22Rv1 (cell line): Measurements from ENCODE around the gene CDH12.

ENCODE experiments used
- ZFX ChIP-seq: fragments of 450-650 bp; IDR thresholded peaks from 2 replicates; pipeline ENCODE4 v1.6.1; 2017; ENCODE audit warnings: antibody characterized with exemption, borderline replicate concordance
- TF ChIP-seq, protein P1 (sequence below): fragments of 450-650 bp; IDR thresholded peaks from 2 replicates; pipeline ENCODE4 v1.5.1; 2017; ENCODE audit warnings: mild to moderate bottlenecking

DNA sequence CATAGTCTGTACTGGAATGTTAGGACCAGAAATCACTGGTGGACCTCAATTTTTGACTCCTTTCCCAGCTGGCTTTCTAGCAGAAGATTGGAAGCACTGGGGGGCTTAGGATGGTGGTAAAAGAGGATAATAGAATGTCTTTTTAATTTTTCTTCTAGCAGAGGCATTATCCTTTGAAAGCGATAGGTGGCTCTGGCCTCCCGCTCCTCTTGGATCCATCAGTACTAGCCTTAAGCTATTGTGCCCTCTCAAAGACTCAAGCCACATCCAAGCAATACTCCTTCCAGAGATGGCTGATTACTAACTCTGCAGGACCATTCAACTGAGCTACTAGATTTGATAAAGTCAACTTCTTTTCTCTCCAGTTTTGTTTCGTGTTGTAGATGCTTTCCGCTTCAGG is 610.6 kb downstream of the CDH12 start:
- TF ChIP-seq, protein P1, sequence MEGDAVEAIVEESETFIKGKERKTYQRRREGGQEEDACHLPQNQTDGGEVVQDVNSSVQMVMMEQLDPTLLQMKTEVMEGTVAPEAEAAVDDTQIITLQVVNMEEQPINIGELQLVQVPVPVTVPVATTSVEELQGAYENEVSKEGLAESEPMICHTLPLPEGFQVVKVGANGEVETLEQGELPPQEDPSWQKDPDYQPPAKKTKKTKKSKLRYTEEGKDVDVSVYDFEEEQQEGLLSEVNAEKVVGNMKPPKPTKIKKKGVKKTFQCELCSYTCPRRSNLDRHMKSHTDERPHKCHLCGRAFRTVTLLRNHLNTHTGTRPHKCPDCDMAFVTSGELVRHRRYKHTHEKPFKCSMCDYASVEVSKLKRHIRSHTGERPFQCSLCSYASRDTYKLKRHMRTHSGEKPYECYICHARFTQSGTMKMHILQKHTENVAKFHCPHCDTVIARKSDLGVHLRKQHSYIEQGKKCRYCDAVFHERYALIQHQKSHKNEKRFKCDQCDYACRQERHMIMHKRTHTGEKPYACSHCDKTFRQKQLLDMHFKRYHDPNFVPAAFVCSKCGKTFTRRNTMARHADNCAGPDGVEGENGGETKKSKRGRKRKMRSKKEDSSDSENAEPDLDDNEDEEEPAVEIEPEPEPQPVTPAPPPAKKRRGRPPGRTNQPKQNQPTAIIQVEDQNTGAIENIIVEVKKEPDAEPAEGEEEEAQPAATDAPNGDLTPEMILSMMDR = no peak
- TF ChIP-seq ZFX = no peak
